ENCODE measurements around the gene SEPTIN8.

Gene SEPTIN8

DNA sequence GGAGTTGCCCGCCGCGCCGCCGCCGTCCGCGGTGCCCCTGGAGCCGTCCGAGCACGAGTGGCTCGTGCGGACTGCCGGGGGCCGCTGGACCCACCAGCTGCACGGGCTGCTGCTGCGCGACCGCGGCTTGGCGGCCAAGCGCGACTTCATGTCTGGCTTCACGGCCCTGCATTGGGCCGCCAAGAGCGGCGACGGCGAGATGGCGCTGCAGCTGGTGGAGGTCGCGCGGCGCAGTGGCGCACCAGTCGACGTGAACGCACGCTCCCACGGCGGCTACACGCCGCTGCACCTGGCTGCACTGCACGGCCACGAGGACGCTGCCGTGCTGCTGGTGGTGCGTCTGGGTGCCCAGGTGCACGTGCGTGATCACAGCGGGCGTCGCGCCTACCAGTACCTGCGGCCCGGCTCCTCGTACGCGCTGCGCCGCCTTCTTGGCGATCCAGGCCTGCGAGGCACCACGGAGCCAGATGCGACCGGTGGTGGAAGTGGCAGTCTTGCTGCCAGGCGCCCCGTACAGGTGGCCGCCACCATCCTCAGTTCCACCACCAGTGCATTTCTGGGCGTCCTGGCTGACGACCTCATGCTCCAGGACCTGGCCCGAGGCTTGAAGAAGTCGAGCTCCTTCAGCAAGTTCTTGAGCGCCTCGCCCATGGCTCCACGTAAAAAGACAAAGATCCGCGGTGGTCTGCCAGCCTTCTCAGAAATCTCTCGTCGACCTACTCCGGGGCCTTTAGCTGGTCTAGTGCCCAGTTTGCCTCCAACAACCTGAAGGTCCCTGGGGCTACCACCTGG lies 37.7 kb upstream of the SEPTIN8 start:
- 0 out of 2 replicates have a peak, but pooled peaks cover 3% of the 10 kb centered on the region for H3K4me1 ChIP-seq (ENCODE audit: low read length)
- H3K36me3 ChIP-seq (replicated peaks; ENCODE audit: low read depth, low read length), result no peaks in the 10 kb centered on the region
- no peaks in the 10 kb centered on the region for H3K79me2 ChIP-seq (ENCODE audit: low read length)
- H3K9ac ChIP-seq (ENCODE audit: low read length), result no peak overlapping the region
- 0 out of 2 replicates have a peak, but pooled peaks cover 4% of the 10 kb centered on the region for H3K27me3 ChIP-seq (ENCODE audit: low read depth, low read length)
- H2AFZ ChIP-seq (ENCODE audit: low read depth, low read length), result no peak overlapping the region
- H3K9me3 ChIP-seq (ENCODE audit: insufficient read depth, low read length), result no peaks in the 10 kb centered on the region
- H4K20me1 ChIP-seq (ENCODE audit: insufficient read depth, low read length), result no peaks in the 10 kb centered on the region
- no peak overlapping the region for H3K4me2 ChIP-seq (ENCODE audit: low read length)
- TF ChIP-seq, protein P1, sequence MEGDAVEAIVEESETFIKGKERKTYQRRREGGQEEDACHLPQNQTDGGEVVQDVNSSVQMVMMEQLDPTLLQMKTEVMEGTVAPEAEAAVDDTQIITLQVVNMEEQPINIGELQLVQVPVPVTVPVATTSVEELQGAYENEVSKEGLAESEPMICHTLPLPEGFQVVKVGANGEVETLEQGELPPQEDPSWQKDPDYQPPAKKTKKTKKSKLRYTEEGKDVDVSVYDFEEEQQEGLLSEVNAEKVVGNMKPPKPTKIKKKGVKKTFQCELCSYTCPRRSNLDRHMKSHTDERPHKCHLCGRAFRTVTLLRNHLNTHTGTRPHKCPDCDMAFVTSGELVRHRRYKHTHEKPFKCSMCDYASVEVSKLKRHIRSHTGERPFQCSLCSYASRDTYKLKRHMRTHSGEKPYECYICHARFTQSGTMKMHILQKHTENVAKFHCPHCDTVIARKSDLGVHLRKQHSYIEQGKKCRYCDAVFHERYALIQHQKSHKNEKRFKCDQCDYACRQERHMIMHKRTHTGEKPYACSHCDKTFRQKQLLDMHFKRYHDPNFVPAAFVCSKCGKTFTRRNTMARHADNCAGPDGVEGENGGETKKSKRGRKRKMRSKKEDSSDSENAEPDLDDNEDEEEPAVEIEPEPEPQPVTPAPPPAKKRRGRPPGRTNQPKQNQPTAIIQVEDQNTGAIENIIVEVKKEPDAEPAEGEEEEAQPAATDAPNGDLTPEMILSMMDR (IDR thresholded peaks at IDR 0.05; ENCODE audit: low read depth, low read length), result no peak
- no peak for TF ChIP-seq EZH2phosphoT487 (IDR thresholded peaks at IDR 0.05; ENCODE audit: low read depth)
- H3K27ac ChIP-seq (ENCODE audit: low read length), result no peak overlapping the region
- H3K4me3 ChIP-seq (ENCODE audit: low read length), result no peak overlapping the region

GRCh38 chr5:132813599-132814502 lies 36.8 kb upstream of the SEPTIN8 start:
- TF ChIP-seq, protein P1 (IDR thresholded peaks at IDR 0.05; ENCODE audit: low read depth, low read length), result no peak
- no peak for TF ChIP-seq EZH2phosphoT487 (IDR thresholded peaks at IDR 0.05; ENCODE audit: low read depth)
- no peaks in the 10 kb centered on the region for H3K36me3 ChIP-seq (replicated peaks; ENCODE audit: low read depth, low read length)
- no peaks in the 10 kb centered on the region for H3K9me3 ChIP-seq (ENCODE audit: insufficient read depth, low read length)
- H2AFZ ChIP-seq (ENCODE audit: low read depth, low read length), result no peak overlapping the region
- H3K4me3 ChIP-seq (ENCODE audit: low read length), result no peak overlapping the region
- no peak overlapping the region for H3K27ac ChIP-seq (ENCODE audit: low read length)
- H3K27me3 ChIP-seq (ENCODE audit: low read depth, low read length), result 0 out of 2 replicates have a peak, but pooled peaks cover 4% of the 10 kb centered on the region
- H4K20me1 ChIP-seq (ENCODE audit: insufficient read depth, low read length), result no peaks in the 10 kb centered on the region
- H3K9ac ChIP-seq (ENCODE audit: low read length), result no peak overlapping the region
- 0 out of 2 replicates have a peak overlapping the region, but pooled peaks have one; percentile 20 for H3K4me2 ChIP-seq (ENCODE audit: low read length)
- H3K79me2 ChIP-seq (ENCODE audit: low read length), result no peaks in the 10 kb centered on the region
- H3K4me1 ChIP-seq (ENCODE audit: low read length), result no peaks in the 10 kb centered on the region

DNA sequence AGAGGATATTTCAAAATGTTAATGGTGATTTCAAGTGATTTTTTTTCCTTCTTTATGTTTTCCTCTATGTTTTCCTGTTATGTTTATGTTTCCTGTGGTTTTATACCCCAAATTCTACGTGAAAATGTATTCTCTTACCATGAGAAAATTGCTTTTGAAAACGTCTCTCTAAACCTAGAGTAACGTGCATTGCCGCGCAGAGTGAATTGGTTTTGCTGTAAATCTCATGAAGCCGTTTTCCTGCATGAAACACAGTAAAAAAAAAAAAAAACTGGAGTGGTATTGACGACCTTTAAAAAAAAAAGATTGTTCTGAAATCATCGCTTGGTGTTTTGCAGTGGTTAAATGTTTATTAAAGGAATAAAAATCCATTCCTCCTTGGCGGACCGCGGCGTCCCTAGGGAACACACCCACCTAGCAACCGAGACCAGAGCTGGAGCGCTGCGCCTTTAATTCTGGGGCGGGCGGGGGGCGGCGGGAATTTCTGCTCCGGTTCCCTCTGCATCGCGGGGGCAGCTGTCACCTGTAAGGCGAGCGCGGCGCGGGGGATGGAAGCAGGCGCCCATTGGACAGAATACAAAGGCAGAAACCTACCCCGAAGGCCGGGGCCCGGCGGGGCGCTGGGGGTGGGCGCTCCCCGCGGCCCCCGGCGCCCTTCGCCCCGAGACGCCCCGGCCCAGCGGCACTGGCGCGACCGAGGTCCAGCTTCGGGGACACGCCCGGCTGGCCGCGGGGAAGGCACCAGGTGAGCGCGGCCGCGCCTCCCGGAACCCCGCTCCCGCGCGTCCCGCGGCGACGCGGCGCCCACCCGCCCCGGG lies 36.0 kb upstream of the SEPTIN8 start, which contains the start of gene SOWAHA:
Gene SOWAHA, plus strand, starts transcription at position 522 of the 818 bp plus-strand sequence. CDS start 320 bp downstream, outside the sequence.
- Histone ChIP-seq H3K27ac (ENCODE audit: low read length) (no peak within 1 kb of the TSS), H3K79me2 (ENCODE audit: low read length) (no peaks in the 10 kb centered on the region), H3K36me3 (replicated peaks; ENCODE audit: low read depth, low read length) (no peaks in the 10 kb centered on the region), H4K20me1 (ENCODE audit: insufficient read depth, low read length) (no peaks in the 10 kb centered on the region), H3K9ac (ENCODE audit: low read length) (no peak within 1 kb of the TSS), H3K27me3 (ENCODE audit: low read depth, low read length) (0 out of 2 replicates have a peak, but pooled peaks cover 4% of the 10 kb centered on the region), H3K9me3 (ENCODE audit: insufficient read depth, low read length) (no peaks in the 10 kb centered on the region), H2AFZ (ENCODE audit: low read depth, low read length) (no peak within 1 kb of the TSS), H3K4me3 (ENCODE audit: low read length) (peak within 1 kb of the TSS; percentile 26; the same call in 1 of the 2 replicates), H3K4me1 (ENCODE audit: low read length) (no peaks in the 10 kb centered on the region), H3K4me2 (ENCODE audit: low read length) (peak within 1 kb of the TSS; percentile 20)
- TF ChIP-seq, protein P1 (IDR thresholded peaks at IDR 0.05; ENCODE audit: low read depth, low read length), result no peak
- TF ChIP-seq EZH2phosphoT487 (IDR thresholded peaks at IDR 0.05; ENCODE audit: low read depth), result no peak
